HEK293 (cell line): ENCODE data around the gene AMPD2.

Source experiments
- CTCF ChIA-PET: fragments of 350-600 bp; formaldehyde crosslinking; extraction: SDS; loops from one replicate; lab custom pipeline; 2021; ENCODE audit warnings: antibody characterized with exemption; lab: Yijun Ruan, JAX
- POLR2A ChIA-PET: fragments of 300-600 bp; formaldehyde crosslinking; extraction: SDS; loops from one replicate; lab custom pipeline; 2020; ENCODE audit warnings: antibody characterized with exemption, inconsistent platforms; lab: Yijun Ruan, JAX
- H3K27ac ChIP-seq: fragments of 200-500 bp; sonication (Bioruptor generic); 2 replicates; pipeline ENCODE4 v1.5.1; 2014; ENCODE audit warnings: low read depth, low read length, control low read depth, inconsistent platforms; ENCODE audit errors: extremely low read depth
- H3K36me3 ChIP-seq, 2 experiments: fragments of 200-500 bp in 1 of 2; sonication (Bioruptor generic) in 1 of 2; 1 replicate in 1 of 2; 2 replicates in 1 of 2; pipeline ENCODE4 v1.5.1; 2014 to 2017; ENCODE audit warnings: inconsistent platforms in 2 of 2, low read length in 2 of 2; ENCODE audit not compliant: control insufficient read depth in 2 of 2, insufficient read depth in 1 of 2
- H3K4me1 ChIP-seq: fragments of 200-500 bp; sonication (Bioruptor generic); 2 replicates; pipeline ENCODE4 v1.5.1; 2014; ENCODE audit warnings: mild to moderate bottlenecking, low read length, inconsistent platforms; ENCODE audit not compliant: control insufficient read depth, insufficient read depth
- H3K4me3 ChIP-seq: 2 replicates; pipeline ENCODE4 v1.5.1; 2011; ENCODE audit warnings: low read depth, mild to moderate bottlenecking, control low read depth, low read length, moderate library complexity
- H3K9me3 ChIP-seq: fragments of 200-500 bp; sonication (Bioruptor generic); 2 replicates; pipeline ENCODE4 v1.5.1; 2014; ENCODE audit warnings: low read depth, low read length, inconsistent platforms; ENCODE audit not compliant: control insufficient read depth, insufficient read depth
- BCL11A ChIP-seq: fragments of 450-650 bp; formaldehyde crosslinking; IDR thresholded peaks from 2 replicates; pipeline ENCODE4 v1.5.1; 2016; ENCODE audit warnings: low read depth, missing biosample characterization, missing genetic modification characterization
- GLI4 ChIP-seq: fragments of 450-650 bp; formaldehyde crosslinking; IDR thresholded peaks from 2 replicates; pipeline ENCODE4 v1.5.1; 2016; ENCODE audit warnings: missing biosample characterization, missing genetic modification characterization
- HOXD13 ChIP-seq: sonication (generic); formaldehyde crosslinking; IDR thresholded peaks from 2 replicates; pipeline ENCODE4 v1.8.0; 2022; ENCODE audit warnings: missing genetic modification reagents, borderline replicate concordance
- KLF9 ChIP-seq: fragments of 450-650 bp; formaldehyde crosslinking; IDR thresholded peaks from 2 replicates; pipeline ENCODE4 v1.5.1; 2016; ENCODE audit warnings: missing biosample characterization, missing genetic modification characterization, low read depth
- MZF1 ChIP-seq: fragments of 450-650 bp; formaldehyde crosslinking; IDR thresholded peaks from 2 replicates; pipeline ENCODE4 v1.5.1; 2017; ENCODE audit warnings: missing biosample characterization, missing genetic modification characterization, borderline replicate concordance
- OVOL3 ChIP-seq: fragments of 450-650 bp; formaldehyde crosslinking; IDR thresholded peaks from 2 replicates; pipeline ENCODE4 v1.5.1; 2016; ENCODE audit warnings: missing biosample characterization, missing genetic modification characterization
- RBAK ChIP-seq: fragments of 450-650 bp; formaldehyde crosslinking; IDR thresholded peaks from 2 replicates; pipeline ENCODE4 v1.5.1; 2016; ENCODE audit warnings: missing biosample characterization, missing genetic modification characterization
- REST ChIP-seq: fragments of 450-650 bp; formaldehyde crosslinking; IDR thresholded peaks from 2 replicates; pipeline ENCODE4 v1.5.1; 2016; ENCODE audit warnings: missing biosample characterization, missing genetic modification characterization
- SETDB1 ChIP-seq: IDR thresholded peaks from one replicate; pipeline ENCODE4 v1.6.1; 2017; ENCODE audit warnings: mild to moderate bottlenecking, low read length, moderate library complexity, mixed read lengths; ENCODE audit not compliant: insufficient read length
- YY1 ChIP-seq: fragments of 450-650 bp; formaldehyde crosslinking; IDR thresholded peaks from 2 replicates; pipeline ENCODE4 v1.5.1; 2018; ENCODE audit warnings: missing biosample characterization, missing genetic modification characterization
- ZEB2 ChIP-seq: fragments of 450-650 bp; formaldehyde crosslinking; IDR thresholded peaks from 2 replicates; pipeline ENCODE4 v1.5.1; 2016; ENCODE audit warnings: missing biosample characterization, missing genetic modification characterization
- ZNF184 ChIP-seq: fragments of 450-650 bp; IDR thresholded peaks from 2 replicates; pipeline ENCODE4 v1.5.1; 2018; ENCODE audit warnings: missing biosample characterization, mild to moderate bottlenecking, missing genetic modification characterization
- ZNF266 ChIP-seq: fragments of 450-650 bp; formaldehyde crosslinking; IDR thresholded peaks from 2 replicates; pipeline ENCODE4 v1.5.1; 2016; ENCODE audit warnings: missing biosample characterization, missing genetic modification characterization, low read depth
- ZNF274 ChIP-seq, 2 experiments: fragments of 200-500 bp in 1 of 2; fragments of 450-650 bp in 1 of 2; sonication (Bioruptor generic) in 1 of 2; formaldehyde crosslinking in 1 of 2; IDR thresholded peaks; 2 replicates each; pipeline versions ENCODE4 v1.5.1 to v1.6.1; 2014 to 2016; ENCODE audit warnings: borderline replicate concordance in 1 of 2, inconsistent platforms in 1 of 2, low read length in 1 of 2, missing biosample characterization in 1 of 2, missing genetic modification characterization in 1 of 2
- ZNF311 ChIP-seq: fragments of 450-650 bp; formaldehyde crosslinking; IDR thresholded peaks from 2 replicates; pipeline ENCODE4 v1.5.1; 2017; ENCODE audit warnings: missing biosample characterization, missing genetic modification characterization, borderline replicate concordance
- ZNF510 ChIP-seq: fragments of 450-650 bp; formaldehyde crosslinking; IDR thresholded peaks from 2 replicates; pipeline ENCODE4 v1.5.1; 2018; ENCODE audit warnings: mild to moderate bottlenecking, missing genetic modification characterization, missing biosample characterization; ENCODE audit not compliant: insufficient replicate concordance
- ZNF544 ChIP-seq: fragments of 450-650 bp; formaldehyde crosslinking; IDR thresholded peaks from 2 replicates; pipeline ENCODE4 v1.5.0; 2017; ENCODE audit warnings: missing biosample characterization, missing genetic modification characterization
- ZNF548 ChIP-seq: fragments of 450-650 bp; formaldehyde crosslinking; IDR thresholded peaks from 2 replicates; pipeline ENCODE4 v1.5.1; 2016; ENCODE audit warnings: missing biosample characterization, missing genetic modification characterization
- ZNF549 ChIP-seq: fragments of 450-650 bp; IDR thresholded peaks from 2 replicates; pipeline ENCODE4 v1.5.1; 2018; ENCODE audit warnings: missing biosample characterization, missing genetic modification characterization, mild to moderate bottlenecking, inconsistent platforms, moderate library complexity
- ZNF561 ChIP-seq: fragments of 450-650 bp; IDR thresholded peaks from 2 replicates; pipeline ENCODE4 v1.5.1; 2018; ENCODE audit warnings: missing biosample characterization, missing genetic modification characterization, borderline replicate concordance
- ZNF660 ChIP-seq: fragments of 450-650 bp; IDR thresholded peaks from 2 replicates; pipeline ENCODE4 v1.5.1; 2018; ENCODE audit warnings: missing biosample characterization, mild to moderate bottlenecking, missing genetic modification characterization
- ZSCAN16 ChIP-seq: fragments of 450-650 bp; formaldehyde crosslinking; IDR thresholded peaks from 2 replicates; pipeline ENCODE4 v1.5.1; 2016; ENCODE audit warnings: missing biosample characterization, missing genetic modification characterization
- ZSCAN18 ChIP-seq: fragments of 450-650 bp; formaldehyde crosslinking; IDR thresholded peaks from 2 replicates; pipeline ENCODE4 v1.5.1; 2016; ENCODE audit warnings: missing biosample characterization, missing genetic modification characterization
- ZSCAN23 ChIP-seq: fragments of 450-650 bp; formaldehyde crosslinking; IDR thresholded peaks from 2 replicates; pipeline ENCODE4 v1.5.1; 2016; ENCODE audit warnings: missing biosample characterization, missing genetic modification characterization

Gene AMPD2

GRCh38 chr1:109589679-109590078 lies 30.0 kb upstream of the AMPD2 start (continued):
- TF ChIP-seq HOXD13 (CRISPR knock-in tag) (no peak), ZSCAN18 (tag by site-specific recombination) (no peak), SETDB1 (no peak), ZNF184 (tag by site-specific recombination) (no peak), ZNF311 (tag by site-specific recombination) (no peak), ZNF510 (tag by site-specific recombination) (no peak), ZNF548 (tag by site-specific recombination) (no peak), ZNF266 (tag by site-specific recombination) (no peak), ZEB2 (no peak), MZF1 (tag by site-specific recombination) (no peak), RBAK (tag by site-specific recombination) (no peak), OVOL3 (tag by site-specific recombination) (no peak)

- TF ChIP-seq GLI4 (no peak), ZSCAN23 (tag by site-specific recombination) (no peak), KLF9 (tag by site-specific recombination) (no peak), YY1 (no peak), ZNF544 (no peak), REST (no peak), ZNF274 (IDR thresholded peaks at IDR 0.05; ENCODE audit: low read length) (no peak), ZNF274 (tag by site-specific recombination; IDR thresholded peaks at IDR 0.05; ENCODE audit: borderline replicate concordance) (no peak), ZNF549 (tag by site-specific recombination) (no peak), ZSCAN16 (no peak), ZNF561 (tag by site-specific recombination) (no peak), ZNF660 (tag by site-specific recombination) (no peak), BCL11A (tag by site-specific recombination) (no peak), ZNF548 (tag by site-specific recombination) (no peak)
- Histone ChIP-seq H3K4me3 (no peak overlapping the region), H3K4me1 (no peaks in the 10 kb centered on the region), H3K36me3 (peaks cover 10 to 81% of the 10 kb centered on the region in 2 experiments), H3K27ac (no peak overlapping the region), H3K9me3 (no peaks in the 10 kb centered on the region)
- CTCF ChIA-PET = no interaction called here
- POLR2A ChIA-PET = no interaction called here
Measured at GRCh38 chr1:109592916-109593315, 26.7 kb upstream of the AMPD2 start.
